ENCODE data around the gene C3. TPM values are rescaled to one million over a fixed set of nuclear protein-coding genes. Genes with fewer than 3 reads are reported as not detected.

Gene C3
- total RNA-seq, 1 experiment from 2014 or later: 5.0 TPM

DNA sequence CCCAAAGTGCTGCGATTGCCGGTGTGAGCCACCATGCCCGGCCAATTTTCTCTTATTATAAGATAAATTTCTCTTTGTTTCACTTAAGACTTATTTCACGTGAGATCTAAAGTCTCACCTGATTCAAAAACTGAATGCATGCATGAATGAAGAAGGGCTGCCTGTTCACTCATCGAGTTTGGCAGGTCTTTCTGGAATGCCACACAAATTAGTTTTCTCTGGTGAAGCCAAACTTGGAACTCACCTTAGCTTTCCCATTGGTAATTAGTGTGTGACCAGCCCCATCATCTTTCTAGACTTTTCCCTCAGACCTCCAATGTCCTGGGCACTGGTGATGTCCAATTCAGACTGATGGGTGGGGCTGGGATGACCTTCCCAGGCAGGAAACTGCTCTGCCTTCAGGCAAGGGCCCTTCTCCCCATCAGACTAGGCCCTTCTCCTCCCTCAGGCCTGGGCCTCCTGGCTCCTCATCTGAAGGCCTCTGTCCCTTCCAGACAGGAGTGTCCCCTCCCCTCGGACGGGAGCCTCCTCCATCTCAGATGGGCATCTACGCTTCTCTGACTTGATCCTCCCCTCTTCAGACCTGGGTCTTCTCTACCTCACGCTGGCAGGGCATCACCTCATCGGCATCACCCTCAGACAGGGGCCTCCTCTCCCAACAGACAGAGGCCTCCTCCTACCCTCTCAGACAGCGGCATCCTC lies 14.4 kb downstream of the C3 start:
- no TSS peak for BruUV-seq (replicated peaks)
- in situ Hi-C loops (cut with HindIII; ENCODE audit: low pct_unique_long_range_greater_than_20kb, low sequenced_read_pairs): no loop called here
- Histone ChIP-seq H3K4me1 (ENCODE audit: control insufficient read depth, insufficient read depth, low read length) (no peaks in the 10 kb centered on the region), H3K36me3 (ENCODE audit: control insufficient read depth, insufficient read depth, low read length) (no peaks in the 10 kb centered on the region), H3K9me3 (ENCODE audit: control insufficient read depth, insufficient read depth, low read depth, low read length) (no peaks in the 10 kb centered on the region), H3K27me3 (ENCODE audit: control insufficient read depth, insufficient read depth, low read length) (no peaks in the 10 kb centered on the region), H3K27ac (ENCODE audit: low read length) (no peak overlapping the region), H3K4me3 (ENCODE audit: low read depth in 2 of 2, low read length in 2 of 2) (no peak overlapping the region)
- intact Hi-C loops (cut with micrococcal nuclease; ENCODE audit: unreplicated experiment): no loop called here
- ChIA-PET CTCF (no interaction called here), POLR2A (no interaction called here)
- DNase-seq (ENCODE audit: low read depth, low spot score): no peak
- no peak for ATAC-seq
- TF ChIP-seq, protein P1, sequence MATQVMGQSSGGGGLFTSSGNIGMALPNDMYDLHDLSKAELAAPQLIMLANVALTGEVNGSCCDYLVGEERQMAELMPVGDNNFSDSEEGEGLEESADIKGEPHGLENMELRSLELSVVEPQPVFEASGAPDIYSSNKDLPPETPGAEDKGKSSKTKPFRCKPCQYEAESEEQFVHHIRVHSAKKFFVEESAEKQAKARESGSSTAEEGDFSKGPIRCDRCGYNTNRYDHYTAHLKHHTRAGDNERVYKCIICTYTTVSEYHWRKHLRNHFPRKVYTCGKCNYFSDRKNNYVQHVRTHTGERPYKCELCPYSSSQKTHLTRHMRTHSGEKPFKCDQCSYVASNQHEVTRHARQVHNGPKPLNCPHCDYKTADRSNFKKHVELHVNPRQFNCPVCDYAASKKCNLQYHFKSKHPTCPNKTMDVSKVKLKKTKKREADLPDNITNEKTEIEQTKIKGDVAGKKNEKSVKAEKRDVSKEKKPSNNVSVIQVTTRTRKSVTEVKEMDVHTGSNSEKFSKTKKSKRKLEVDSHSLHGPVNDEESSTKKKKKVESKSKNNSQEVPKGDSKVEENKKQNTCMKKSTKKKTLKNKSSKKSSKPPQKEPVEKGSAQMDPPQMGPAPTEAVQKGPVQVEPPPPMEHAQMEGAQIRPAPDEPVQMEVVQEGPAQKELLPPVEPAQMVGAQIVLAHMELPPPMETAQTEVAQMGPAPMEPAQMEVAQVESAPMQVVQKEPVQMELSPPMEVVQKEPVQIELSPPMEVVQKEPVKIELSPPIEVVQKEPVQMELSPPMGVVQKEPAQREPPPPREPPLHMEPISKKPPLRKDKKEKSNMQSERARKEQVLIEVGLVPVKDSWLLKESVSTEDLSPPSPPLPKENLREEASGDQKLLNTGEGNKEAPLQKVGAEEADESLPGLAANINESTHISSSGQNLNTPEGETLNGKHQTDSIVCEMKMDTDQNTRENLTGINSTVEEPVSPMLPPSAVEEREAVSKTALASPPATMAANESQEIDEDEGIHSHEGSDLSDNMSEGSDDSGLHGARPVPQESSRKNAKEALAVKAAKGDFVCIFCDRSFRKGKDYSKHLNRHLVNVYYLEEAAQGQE (IDR thresholded peaks at IDR 0.05; ENCODE audit: insufficient read depth in 1 of 2, low read depth in 2 of 2, low read length in 1 of 2): no peak
- TF ChIP-seq POLR2AphosphoS5 (IDR thresholded peaks at IDR 0.05; ENCODE audit: low read depth, low read length) (no peak), TCF7L2 (IDR thresholded peaks at IDR 0.05; ENCODE audit: low read depth, low read length) (no peak), SIN3A (IDR thresholded peaks at IDR 0.05; ENCODE audit: borderline replicate concordance, insufficient read depth, low read depth, low read length) (no peak)
- TF ChIP-seq, protein P2, sequence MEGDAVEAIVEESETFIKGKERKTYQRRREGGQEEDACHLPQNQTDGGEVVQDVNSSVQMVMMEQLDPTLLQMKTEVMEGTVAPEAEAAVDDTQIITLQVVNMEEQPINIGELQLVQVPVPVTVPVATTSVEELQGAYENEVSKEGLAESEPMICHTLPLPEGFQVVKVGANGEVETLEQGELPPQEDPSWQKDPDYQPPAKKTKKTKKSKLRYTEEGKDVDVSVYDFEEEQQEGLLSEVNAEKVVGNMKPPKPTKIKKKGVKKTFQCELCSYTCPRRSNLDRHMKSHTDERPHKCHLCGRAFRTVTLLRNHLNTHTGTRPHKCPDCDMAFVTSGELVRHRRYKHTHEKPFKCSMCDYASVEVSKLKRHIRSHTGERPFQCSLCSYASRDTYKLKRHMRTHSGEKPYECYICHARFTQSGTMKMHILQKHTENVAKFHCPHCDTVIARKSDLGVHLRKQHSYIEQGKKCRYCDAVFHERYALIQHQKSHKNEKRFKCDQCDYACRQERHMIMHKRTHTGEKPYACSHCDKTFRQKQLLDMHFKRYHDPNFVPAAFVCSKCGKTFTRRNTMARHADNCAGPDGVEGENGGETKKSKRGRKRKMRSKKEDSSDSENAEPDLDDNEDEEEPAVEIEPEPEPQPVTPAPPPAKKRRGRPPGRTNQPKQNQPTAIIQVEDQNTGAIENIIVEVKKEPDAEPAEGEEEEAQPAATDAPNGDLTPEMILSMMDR (IDR thresholded peaks at IDR 0.05): no peak

DNA sequence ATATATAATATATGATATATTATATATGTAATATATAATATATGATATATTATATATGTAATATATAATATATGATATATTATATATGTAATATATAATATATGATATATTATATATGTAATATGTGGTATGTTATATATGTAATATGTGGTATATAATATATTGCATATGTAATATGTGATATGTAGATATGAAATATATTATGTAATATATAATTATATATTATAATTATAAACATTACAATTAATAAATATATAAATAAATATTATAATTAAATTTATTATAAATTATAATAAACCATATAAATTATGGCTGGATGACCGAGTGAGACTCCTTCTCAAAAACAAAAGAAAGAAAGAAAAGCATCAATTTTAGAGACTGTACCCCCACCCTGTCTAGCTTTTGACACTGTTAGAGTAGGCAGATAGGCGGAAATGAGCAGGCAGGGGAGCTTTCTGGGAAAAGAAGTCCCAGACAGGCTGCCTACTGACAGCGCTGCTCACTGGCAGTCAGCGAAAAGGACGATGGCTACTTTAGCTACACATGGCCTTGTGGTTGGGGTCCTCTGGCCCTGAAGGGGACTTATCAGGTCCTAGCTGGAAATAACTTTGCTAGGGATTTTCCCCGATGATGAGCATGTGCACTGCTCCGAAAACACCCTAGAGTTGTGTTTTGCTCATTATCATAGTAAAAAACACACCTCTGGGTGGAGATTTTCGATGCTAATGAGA lies 19.7 kb downstream of the C3 start:
- POLR2A ChIA-PET: no interaction called here
- no TSS peak for BruUV-seq (replicated peaks)
- intact Hi-C loops (cut with micrococcal nuclease; ENCODE audit: unreplicated experiment) (no loop called here), in situ Hi-C loops (cut with HindIII; ENCODE audit: low pct_unique_long_range_greater_than_20kb, low sequenced_read_pairs) (no loop called here)
- no peak overlapping the region for H3K27ac ChIP-seq (ENCODE audit: low read length)
- H3K4me1 ChIP-seq (ENCODE audit: control insufficient read depth, insufficient read depth, low read length): no peaks in the 10 kb centered on the region
- DNase-seq (ENCODE audit: low read depth, low spot score) (no peak), ATAC-seq (no peak)
- H3K36me3 ChIP-seq (ENCODE audit: control insufficient read depth, insufficient read depth, low read length): no peaks in the 10 kb centered on the region
- H3K9me3 ChIP-seq (ENCODE audit: control insufficient read depth, insufficient read depth, low read depth, low read length): no peaks in the 10 kb centered on the region
- no peak for TF ChIP-seq POLR2AphosphoS5 (IDR thresholded peaks at IDR 0.05; ENCODE audit: low read depth, low read length)
- H3K4me3 ChIP-seq (ENCODE audit: low read depth in 2 of 2, low read length in 2 of 2): no peak overlapping the region
- CTCF ChIA-PET: no interaction called here
- no peaks in the 10 kb centered on the region for H3K27me3 ChIP-seq (ENCODE audit: control insufficient read depth, insufficient read depth, low read length)

DNA sequence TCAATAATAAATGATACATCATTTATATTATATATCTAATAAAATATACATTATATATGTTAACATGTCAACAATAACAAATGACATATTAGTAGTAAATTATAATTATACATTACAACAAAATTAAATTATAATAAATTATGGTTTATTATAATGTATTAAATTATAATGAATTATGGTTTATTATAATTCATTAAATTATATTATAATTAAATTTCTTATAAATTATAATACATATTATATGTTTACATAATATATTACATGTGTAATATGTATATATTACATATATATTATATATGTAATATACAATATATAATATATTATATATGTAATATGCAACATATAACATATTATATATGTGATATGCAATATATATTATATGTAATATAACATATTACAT lies 20.5 kb downstream of the C3 start:
- no TSS peak for BruUV-seq (replicated peaks)
- in situ Hi-C loops (cut with HindIII; ENCODE audit: low pct_unique_long_range_greater_than_20kb, low sequenced_read_pairs): no loop called here
- DNase-seq (ENCODE audit: low read depth, low spot score): no peak
- Histone ChIP-seq H3K4me1 (ENCODE audit: control insufficient read depth, insufficient read depth, low read length) (no peaks in the 10 kb centered on the region), H3K9me3 (ENCODE audit: control insufficient read depth, insufficient read depth, low read depth, low read length) (no peaks in the 10 kb centered on the region), H3K36me3 (ENCODE audit: control insufficient read depth, insufficient read depth, low read length) (no peaks in the 10 kb centered on the region), H3K27me3 (ENCODE audit: control insufficient read depth, insufficient read depth, low read length) (no peaks in the 10 kb centered on the region), H3K4me3 (ENCODE audit: low read depth in 2 of 2, low read length in 2 of 2) (no peak overlapping the region), H3K27ac (ENCODE audit: low read length) (no peak overlapping the region)
- intact Hi-C loops (cut with micrococcal nuclease; ENCODE audit: unreplicated experiment): no loop called here
- ATAC-seq: no peak
- ChIA-PET POLR2A (no interaction called here), CTCF (no interaction called here)
- no peak for TF ChIP-seq POLR2AphosphoS5 (IDR thresholded peaks at IDR 0.05; ENCODE audit: low read depth, low read length)
- TF ChIP-seq SIN3A (IDR thresholded peaks at IDR 0.05; ENCODE audit: borderline replicate concordance, insufficient read depth, low read depth, low read length): no peak
- TF ChIP-seq, protein P1 (IDR thresholded peaks at IDR 0.05; ENCODE audit: insufficient read depth in 1 of 2, low read depth in 2 of 2, low read length in 1 of 2): no peak
- TF ChIP-seq, protein P2 (IDR thresholded peaks at IDR 0.05): no peak
- no peak for TF ChIP-seq TCF7L2 (IDR thresholded peaks at IDR 0.05; ENCODE audit: low read depth, low read length)

Measured in Panc1 (cell line).